ENCODE results near the gene EIF2S1.
"Not testable (repeated sequence)": the region's sequence is repeated elsewhere in the genome, so short reads cannot be mapped to it uniquely, and the experiment has no call there.

Gene EIF2S1

DNA sequence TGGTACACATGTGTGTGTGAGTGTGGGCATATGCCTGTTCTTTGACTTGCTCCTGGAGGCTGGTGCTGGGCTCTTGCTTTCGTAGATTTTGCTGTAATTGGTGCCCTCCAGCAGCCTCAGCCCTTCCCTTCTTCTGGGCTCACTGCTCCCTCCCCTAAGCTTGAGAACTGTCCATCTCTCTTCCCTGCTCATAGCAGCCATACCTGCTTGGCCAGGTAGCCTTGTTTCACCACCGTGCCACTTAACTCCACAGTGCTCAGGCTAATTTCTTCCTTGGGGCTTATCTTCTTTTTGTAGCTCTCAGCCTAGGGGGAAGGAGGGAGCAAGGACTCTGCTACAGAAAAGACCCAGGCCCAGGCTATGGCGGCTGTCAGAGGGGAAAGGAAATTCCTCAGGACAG is 32.0 kb downstream of the EIF2S1 start:
- WGBS, 2 experiments = 90 to 91% methylated on average over 3 of the region's 3 CpGs
- no peak overlapping the region for H3K4me3 ChIP-seq (ENCODE audit: insufficient read depth, low read depth, low read length)
- H3K9me3 ChIP-seq (ENCODE audit: control insufficient read depth, low read length) = no peaks in the 10 kb centered on the region
- no peaks in the 10 kb centered on the region for H3K27me3 ChIP-seq (ENCODE audit: control insufficient read depth, insufficient read depth, low read length, poor library complexity, severe bottlenecking)
- H3K36me3 ChIP-seq (ENCODE audit: control insufficient read depth, insufficient read depth, low read length) = no peaks in the 10 kb centered on the region
- H3K4me1 ChIP-seq (ENCODE audit: control insufficient read depth, insufficient read depth, low read length) = peaks cover 4% of the 10 kb centered on the region
- no peak overlapping the region for H3K27ac ChIP-seq (ENCODE audit: insufficient read depth, low read depth, low read length, poor library complexity, severe bottlenecking)

DNA sequence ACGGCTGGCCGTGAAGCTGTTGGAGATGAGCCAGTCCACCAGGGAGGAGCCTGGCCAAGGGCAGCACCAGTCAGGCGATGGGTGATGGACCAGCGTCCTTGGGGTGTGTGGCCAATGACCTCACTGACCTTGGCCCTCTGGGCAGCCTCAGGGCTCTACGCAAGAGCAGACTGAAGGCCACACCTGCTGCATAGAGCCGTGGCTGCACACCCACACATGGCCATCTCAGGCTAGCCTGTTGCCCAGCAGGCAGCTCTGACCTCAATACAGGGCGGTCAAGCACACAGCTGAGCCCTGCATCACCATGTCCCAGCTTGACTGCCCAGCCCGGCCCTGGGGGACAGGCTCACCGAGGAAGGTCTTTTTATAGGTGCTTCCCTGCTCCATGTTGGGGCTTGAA is 32.7 kb downstream of the EIF2S1 start:
- H3K27me3 ChIP-seq (ENCODE audit: control insufficient read depth, insufficient read depth, low read length, poor library complexity, severe bottlenecking) = no peaks in the 10 kb centered on the region
- no peaks in the 10 kb centered on the region for H3K9me3 ChIP-seq (ENCODE audit: control insufficient read depth, low read length)
- 92 to 93% methylated on average over 9 of the region's 9 CpGs for WGBS, 2 experiments
- no peak overlapping the region for H3K4me3 ChIP-seq (ENCODE audit: insufficient read depth, low read depth, low read length)
- no peak overlapping the region for H3K27ac ChIP-seq (ENCODE audit: insufficient read depth, low read depth, low read length, poor library complexity, severe bottlenecking)
- no peaks in the 10 kb centered on the region for H3K36me3 ChIP-seq (ENCODE audit: control insufficient read depth, insufficient read depth, low read length)
- peaks cover 4% of the 10 kb centered on the region for H3K4me1 ChIP-seq (ENCODE audit: control insufficient read depth, insufficient read depth, low read length)

DNA sequence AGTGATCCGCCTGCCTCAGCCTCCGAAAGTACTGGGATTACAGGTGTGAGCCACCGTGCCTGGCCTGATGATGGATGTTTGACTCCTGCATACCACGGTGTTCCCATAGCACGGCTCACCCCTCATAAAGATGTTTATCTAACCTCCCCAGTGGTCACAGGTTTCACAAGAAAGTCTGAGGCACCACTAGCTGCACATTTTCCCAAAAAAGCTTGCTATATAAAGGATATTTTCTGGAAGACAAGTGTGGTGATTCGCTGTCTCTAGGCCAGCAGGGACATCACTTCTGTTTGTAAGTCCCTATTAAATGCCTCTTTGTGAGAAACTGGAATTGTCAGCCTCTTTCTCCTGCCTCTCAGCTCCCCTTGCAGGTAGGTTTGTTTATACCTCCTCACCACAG is 33.6 kb downstream of the EIF2S1 start:
- H3K4me3 ChIP-seq (ENCODE audit: insufficient read depth, low read depth, low read length) = no peak overlapping the region
- no peaks in the 10 kb centered on the region for H3K9me3 ChIP-seq (ENCODE audit: control insufficient read depth, low read length)
- H3K36me3 ChIP-seq (ENCODE audit: control insufficient read depth, insufficient read depth, low read length) = no peaks in the 10 kb centered on the region
- 94% methylated on average over 6 of the region's 6 CpGs for WGBS, 2 experiments
- H3K27me3 ChIP-seq (ENCODE audit: control insufficient read depth, insufficient read depth, low read length, poor library complexity, severe bottlenecking) = no peaks in the 10 kb centered on the region
- H3K27ac ChIP-seq (ENCODE audit: insufficient read depth, low read depth, low read length, poor library complexity, severe bottlenecking) = no peak overlapping the region
- H3K4me1 ChIP-seq (ENCODE audit: control insufficient read depth, insufficient read depth, low read length) = peaks cover 4% of the 10 kb centered on the region

DNA sequence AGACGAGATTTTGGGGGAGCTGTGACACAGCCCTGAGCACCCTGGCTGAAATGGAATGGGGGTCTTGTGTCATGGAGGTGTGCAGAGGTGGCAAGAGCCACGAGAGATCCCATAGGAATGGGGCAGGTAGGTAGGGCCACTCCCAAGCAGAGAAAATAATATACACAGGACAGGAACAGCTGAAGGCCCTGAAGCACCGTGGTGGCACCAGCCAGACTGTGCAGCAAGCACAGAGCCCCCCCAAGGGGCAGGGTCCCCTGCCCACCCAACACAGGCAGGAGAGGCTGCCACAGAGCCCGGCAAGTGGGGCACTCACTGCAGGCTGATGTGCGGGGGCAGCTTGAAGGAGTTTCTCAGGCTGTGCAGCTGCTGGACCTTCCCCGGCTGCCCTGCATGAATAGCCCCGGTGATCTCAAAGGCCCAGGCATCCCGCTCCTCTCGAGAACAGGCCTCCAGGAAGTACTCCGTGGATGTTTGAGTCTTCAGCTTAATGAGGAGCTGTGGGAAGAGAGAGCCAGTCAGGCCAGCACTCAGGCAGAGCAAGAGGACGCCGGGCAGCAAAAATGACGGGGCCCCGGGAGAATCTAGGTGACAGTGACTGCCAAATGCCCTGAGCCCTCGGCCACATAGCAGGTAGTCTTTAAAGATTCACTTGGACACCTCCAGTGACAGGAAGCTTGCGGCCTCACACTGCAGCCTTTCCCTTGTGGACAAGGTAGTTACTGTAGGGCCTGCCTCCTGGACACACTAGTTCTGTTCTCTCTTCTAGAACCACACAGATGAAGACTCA is 35.2 kb downstream of the EIF2S1 start:
- Histone ChIP-seq H3K27me3 (ENCODE audit: control insufficient read depth, insufficient read depth, low read length, poor library complexity, severe bottlenecking) (no peaks in the 10 kb centered on the region), H3K9me3 (ENCODE audit: control insufficient read depth, low read length) (no peaks in the 10 kb centered on the region), H3K27ac (ENCODE audit: insufficient read depth, low read depth, low read length, poor library complexity, severe bottlenecking) (no peak overlapping the region), H3K4me3 (ENCODE audit: insufficient read depth, low read depth, low read length) (no peak overlapping the region), H3K36me3 (ENCODE audit: control insufficient read depth, insufficient read depth, low read length) (no peaks in the 10 kb centered on the region), H3K4me1 (ENCODE audit: control insufficient read depth, insufficient read depth, low read length) (peaks cover 4% of the 10 kb centered on the region)
- 89% methylated on average over 16 of the region's 16 CpGs for WGBS, 2 experiments

DNA sequence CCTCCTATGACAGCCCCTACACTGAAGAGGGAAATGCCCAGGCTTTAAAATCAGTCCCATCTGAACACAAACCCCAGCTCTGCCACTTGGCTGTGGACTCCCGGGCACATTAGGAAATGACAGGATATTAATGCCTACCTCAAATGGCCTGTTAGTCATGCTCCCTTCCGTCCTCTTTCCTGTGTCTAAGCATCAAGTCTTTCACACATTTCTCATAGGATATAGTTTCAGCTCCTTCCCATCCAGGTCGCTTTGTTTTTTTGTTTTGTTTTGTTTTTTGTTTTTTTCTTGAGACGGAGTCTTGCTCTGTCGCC is 35.7 kb downstream of the EIF2S1 start:
- WGBS, 2 experiments = 94% methylated on average over 4 to 5 of the region's 5 CpGs
- no peaks in the 10 kb centered on the region for H3K9me3 ChIP-seq (ENCODE audit: control insufficient read depth, low read length)

DNA sequence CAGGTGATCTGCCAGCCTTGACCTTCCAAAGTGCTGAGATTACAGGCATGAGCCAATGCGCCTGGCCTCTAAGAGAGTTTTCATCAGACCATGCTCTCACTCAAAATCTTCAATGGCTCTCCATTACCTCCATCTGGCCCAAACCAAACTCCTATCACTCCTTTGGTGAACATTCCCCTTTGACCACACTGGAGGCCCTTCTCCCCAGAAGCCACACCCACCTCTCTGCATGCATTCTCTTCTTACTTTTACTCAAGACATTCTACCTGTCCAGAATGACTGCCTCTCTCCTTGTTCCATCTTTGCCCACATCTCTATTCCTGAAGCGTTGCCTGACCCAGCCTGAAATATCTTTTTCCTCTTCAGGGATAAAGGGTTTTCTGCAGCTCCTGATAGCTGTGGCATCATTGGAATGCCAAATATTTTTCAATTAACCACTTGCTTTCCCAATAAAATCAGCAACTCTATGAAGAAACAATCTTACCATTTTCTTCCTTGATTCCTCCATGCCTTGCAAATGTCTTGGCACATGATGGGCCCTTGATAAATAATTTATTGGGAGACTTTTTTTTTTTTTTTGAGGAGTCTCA is 36.3 kb downstream of the EIF2S1 start:
- Histone ChIP-seq H3K4me1 (ENCODE audit: control insufficient read depth, insufficient read depth, low read length) (peaks cover 4% of the 10 kb centered on the region), H3K27ac (ENCODE audit: insufficient read depth, low read depth, low read length, poor library complexity, severe bottlenecking) (no peak overlapping the region), H3K9me3 (ENCODE audit: control insufficient read depth, low read length) (no peaks in the 10 kb centered on the region), H3K4me3 (ENCODE audit: insufficient read depth, low read depth, low read length) (no peak overlapping the region), H3K36me3 (ENCODE audit: control insufficient read depth, insufficient read depth, low read length) (no peaks in the 10 kb centered on the region), H3K27me3 (ENCODE audit: control insufficient read depth, insufficient read depth, low read length, poor library complexity, severe bottlenecking) (no peaks in the 10 kb centered on the region)
- 73 to 90% methylated on average over 2 of the region's 2 CpGs for WGBS, 2 experiments

More for the DNA sequence above, 35.7 kb downstream of the EIF2S1 start:
- Histone ChIP-seq H3K27me3 (ENCODE audit: control insufficient read depth, insufficient read depth, low read length, poor library complexity, severe bottlenecking) (no peaks in the 10 kb centered on the region), H3K4me3 (ENCODE audit: insufficient read depth, low read depth, low read length) (no peak overlapping the region), H3K27ac (ENCODE audit: insufficient read depth, low read depth, low read length, poor library complexity, severe bottlenecking) (no peak overlapping the region), H3K4me1 (ENCODE audit: control insufficient read depth, insufficient read depth, low read length) (peaks cover 4% of the 10 kb centered on the region), H3K36me3 (ENCODE audit: control insufficient read depth, insufficient read depth, low read length) (no peaks in the 10 kb centered on the region)

- H3K27me3 ChIP-seq (ENCODE audit: control insufficient read depth, insufficient read depth, low read length, poor library complexity, severe bottlenecking) = no peaks in the 10 kb centered on the region
- H3K4me3 ChIP-seq (ENCODE audit: insufficient read depth, low read depth, low read length) = no peak overlapping the region
- H3K4me1 ChIP-seq (ENCODE audit: control insufficient read depth, insufficient read depth, low read length) = peaks cover 4% of the 10 kb centered on the region
- 94 to 95% methylated on average over 9 of the region's 9 CpGs for WGBS, 2 experiments
- no peak overlapping the region for H3K27ac ChIP-seq (ENCODE audit: insufficient read depth, low read depth, low read length, poor library complexity, severe bottlenecking)
- H3K9me3 ChIP-seq (ENCODE audit: control insufficient read depth, low read length) = no peaks in the 10 kb centered on the region
- H3K36me3 ChIP-seq (ENCODE audit: control insufficient read depth, insufficient read depth, low read length) = no peaks in the 10 kb centered on the region
Measured at GRCh38 chr14:67397536-67397935, 37.4 kb downstream of the EIF2S1 start.

DNA sequence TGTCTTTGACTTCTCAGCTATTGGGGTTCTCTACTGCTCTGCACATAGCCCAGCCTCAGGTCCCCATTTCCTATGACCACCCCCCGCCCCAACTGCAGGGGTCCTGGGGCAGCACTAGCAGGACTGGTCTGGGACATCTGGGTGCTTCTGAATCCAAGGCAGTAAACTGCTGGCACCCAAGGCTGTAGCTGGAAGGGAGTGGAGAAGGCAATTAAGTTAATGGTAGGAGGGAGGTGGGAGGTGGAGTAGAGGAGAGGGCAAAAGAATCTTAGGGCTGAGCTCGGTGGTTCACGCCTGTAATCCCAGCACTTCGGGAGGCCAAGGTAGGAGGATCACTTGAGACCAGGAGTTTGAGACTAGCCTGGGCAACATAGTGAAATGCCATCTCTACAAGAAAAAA is 40.3 kb downstream of the EIF2S1 start:
- H3K36me3 ChIP-seq (ENCODE audit: control insufficient read depth, insufficient read depth, low read length) = no peaks in the 10 kb centered on the region
- no peak overlapping the region for H3K4me3 ChIP-seq (ENCODE audit: insufficient read depth, low read depth, low read length)
- 90 to 92% methylated on average over 4 of the region's 4 CpGs for WGBS, 2 experiments
- no peaks in the 10 kb centered on the region for H3K27me3 ChIP-seq (ENCODE audit: control insufficient read depth, insufficient read depth, low read length, poor library complexity, severe bottlenecking)
- no peak overlapping the region for H3K27ac ChIP-seq (ENCODE audit: insufficient read depth, low read depth, low read length, poor library complexity, severe bottlenecking)
- no peaks in the 10 kb centered on the region for H3K9me3 ChIP-seq (ENCODE audit: control insufficient read depth, low read length)
- H3K4me1 ChIP-seq (ENCODE audit: control insufficient read depth, insufficient read depth, low read length) = peaks cover 3% of the 10 kb centered on the region

GRCh38 chr14:67405771-67406170 is 45.6 kb downstream of the EIF2S1 start:
- no peak overlapping the region for H3K4me3 ChIP-seq (ENCODE audit: insufficient read depth, low read depth, low read length)
- no peak overlapping the region for H3K27ac ChIP-seq (ENCODE audit: insufficient read depth, low read depth, low read length, poor library complexity, severe bottlenecking)
- no peaks in the 10 kb centered on the region for H3K36me3 ChIP-seq (ENCODE audit: control insufficient read depth, insufficient read depth, low read length)
- no peaks in the 10 kb centered on the region for H3K9me3 ChIP-seq (ENCODE audit: control insufficient read depth, low read length)
- peaks cover 5% of the 10 kb centered on the region for H3K4me1 ChIP-seq (ENCODE audit: control insufficient read depth, insufficient read depth, low read length)
- 91 to 92% methylated on average over 5 of the region's 5 CpGs for WGBS, 2 experiments
- no peaks in the 10 kb centered on the region for H3K27me3 ChIP-seq (ENCODE audit: control insufficient read depth, insufficient read depth, low read length, poor library complexity, severe bottlenecking)

DNA sequence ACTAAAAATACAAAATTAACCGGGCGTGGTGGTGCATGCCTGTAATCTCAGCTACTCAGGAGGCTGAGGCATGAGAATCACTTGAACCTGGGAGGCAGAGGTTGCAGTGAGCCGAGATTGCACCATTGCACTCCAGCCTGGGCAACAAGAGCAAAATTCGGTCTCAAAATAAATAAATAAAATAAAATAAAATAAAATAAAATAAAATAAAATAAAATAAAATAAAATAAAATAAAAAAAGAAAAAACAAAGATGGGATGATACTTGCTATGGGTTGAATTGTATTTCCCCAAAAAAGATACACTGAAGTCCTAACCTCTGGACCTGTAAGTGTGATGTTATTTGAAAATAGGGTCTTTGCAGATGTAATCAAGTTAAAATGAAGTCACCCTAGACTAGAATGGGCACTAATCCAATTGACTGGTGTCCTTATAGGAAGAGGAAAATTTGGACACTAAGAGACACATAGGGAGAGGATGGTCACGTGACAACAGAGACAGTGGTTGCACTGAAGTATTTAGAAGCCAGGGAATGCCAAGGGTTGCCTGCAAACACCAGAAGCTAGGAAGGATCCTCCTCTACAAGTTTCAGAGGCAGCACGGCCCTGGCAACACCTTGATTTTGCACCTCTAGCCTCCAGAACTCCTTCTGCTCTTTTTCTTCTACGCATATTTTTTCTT is 48.1 kb downstream of the EIF2S1 start:
- not testable (repeated sequence) for H3K27ac ChIP-seq (ENCODE audit: insufficient read depth, low read depth, low read length, poor library complexity, severe bottlenecking); H3K27me3 ChIP-seq (ENCODE audit: control insufficient read depth, insufficient read depth, low read length, poor library complexity, severe bottlenecking); H3K4me1 ChIP-seq (ENCODE audit: control insufficient read depth, insufficient read depth, low read length); H3K9me3 ChIP-seq (ENCODE audit: control insufficient read depth, low read length); H3K4me3 ChIP-seq (ENCODE audit: insufficient read depth, low read depth, low read length); H3K36me3 ChIP-seq (ENCODE audit: control insufficient read depth, insufficient read depth, low read length)
- 87 to 93% methylated on average over 6 of the region's 7 CpGs for WGBS, 2 experiments

All from ectodermal cell (in vitro differentiated cells).